Measurements from ENCODE around the gene VAMP8.

DNA sequence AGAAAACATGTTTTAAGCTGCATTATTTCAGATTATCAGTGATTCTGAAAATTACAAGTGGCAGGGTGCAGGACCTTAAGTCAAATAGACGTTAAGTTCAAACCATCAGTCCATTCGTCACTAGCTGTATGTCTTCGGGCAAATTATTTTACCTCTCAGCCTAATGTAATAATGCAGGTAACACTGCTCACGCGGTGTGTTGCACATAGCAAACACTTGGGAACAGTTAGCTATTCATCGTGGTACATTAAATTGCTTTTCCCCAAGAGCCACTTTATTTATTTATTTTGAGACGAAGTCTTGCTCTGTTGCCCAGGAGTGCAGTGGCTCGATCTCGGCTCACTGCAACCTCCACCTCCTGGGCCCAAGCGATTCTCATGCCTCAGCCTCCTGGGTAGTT, 28.3 kb upstream of the VAMP8 start:
- no peak for TF ChIP-seq YY1 (IDR thresholded peaks at IDR 0.05; ENCODE audit: insufficient read depth, insufficient read length)
- no peak for TF ChIP-seq SUZ12 (IDR thresholded peaks at IDR 0.05; ENCODE audit: extremely low read depth, insufficient read depth, insufficient read length)
